BE2C (cell line): Measurements from ENCODE around the gene LRCH4. TPM values are rescaled to one million over a fixed set of nuclear protein-coding genes. Genes with fewer than 3 reads are reported as not detected.

Experiments
- DNase-seq: peaks from one replicate; pipeline ENCODE4 v3.0.0-alpha.2; 2020
- H3K27me3 ChIP-seq: fragments of 250-450 bp; sonication (Bioruptor Pico); 2 replicates; pipeline ENCODE4 v1.5.1; 2020; ENCODE audit warnings: mild to moderate bottlenecking
- H3K36me3 ChIP-seq: fragments of 250-450 bp; sonication (Bioruptor Pico); 2 replicates; pipeline ENCODE4 v1.5.1; 2020; ENCODE audit warnings: mild to moderate bottlenecking
- H3K4me1 ChIP-seq: fragments of 250-450 bp; sonication (Bioruptor Pico); 2 replicates; pipeline ENCODE4 v1.5.1; 2020
- H3K4me3 ChIP-seq: 2 replicates; pipeline ENCODE4 v1.5.1; 2011; ENCODE audit warnings: low read depth, low read length
- H3K9me3 ChIP-seq: fragments of 250-450 bp; sonication (Bioruptor Pico); 2 replicates; pipeline ENCODE4 v1.5.1; 2020
- CTCF ChIP-seq: IDR thresholded peaks from 2 replicates; pipeline ENCODE4 v1.5.1; 2012; ENCODE audit warnings: mild to moderate bottlenecking, low read depth, low read length
- polyA plus RNA-seq: library from polyadenylated mRNA; unstranded; fragments of >200 nt; gene quantifications from one replicate; pipeline ENCODE4 v1.2.1, GENCODE V29; 2012; ENCODE audit warnings: low read depth, missing spikeins; ENCODE audit not compliant: insufficient read length, insufficient read depth

The LRCH4 gene
- polyA plus RNA-seq = 200 TPM

- DNase-seq = peak; percentile 59
- H3K4me1 ChIP-seq = peaks cover 10% of the 10 kb centered on the region
- peak within 1 kb of the TSS; percentile 79 for H3K4me3 ChIP-seq
- no peaks in the 10 kb centered on the region for H3K27me3 ChIP-seq
- no peaks in the 10 kb centered on the region for H3K9me3 ChIP-seq
- H3K36me3 ChIP-seq = peaks cover 10% of the 10 kb centered on the region
- TF ChIP-seq CTCF = no peak
Measured at GRCh38 chr7:100585511-100586265, at the start of gene LRCH4. Gene LRCH4 (minus strand): TSS chr7:100586129. CDS start chr7:100586100, 29 bp downstream.

- peak overlapping the region; percentile 66 for H3K4me3 ChIP-seq
- TF ChIP-seq CTCF = peak; percentile 29
- H3K9me3 ChIP-seq = no peaks in the 10 kb centered on the region
- no peaks in the 10 kb centered on the region for H3K4me1 ChIP-seq
- H3K36me3 ChIP-seq = no peaks in the 10 kb centered on the region
- no peaks in the 10 kb centered on the region for H3K27me3 ChIP-seq
- DNase-seq = peak; percentile 70
Measured at GRCh38 chr7:100632951-100633717, 47.2 kb upstream of the LRCH4 start.

GRCh38 chr7:100630066-100630465, 44.1 kb upstream of the LRCH4 start:
- Histone ChIP-seq H3K4me3 (no peak overlapping the region), H3K9me3 (no peaks in the 10 kb centered on the region), H3K27me3 (no peaks in the 10 kb centered on the region), H3K36me3 (no peaks in the 10 kb centered on the region), H3K4me1 (no peaks in the 10 kb centered on the region)
- DNase-seq = no peak
- TF ChIP-seq CTCF = no peak

- Histone ChIP-seq H3K9me3 (no peaks in the 10 kb centered on the region), H3K27me3 (no peaks in the 10 kb centered on the region), H3K4me1 (no peaks in the 10 kb centered on the region), H3K36me3 (no peaks in the 10 kb centered on the region), H3K4me3 (no peak overlapping the region)
- DNase-seq = peak; percentile 75
- peak; percentile 62 for TF ChIP-seq CTCF
Measured at GRCh38 chr7:100629117-100629716, 43.3 kb upstream of the LRCH4 start.

- Histone ChIP-seq H3K4me1 (no peaks in the 10 kb centered on the region), H3K36me3 (no peaks in the 10 kb centered on the region), H3K27me3 (no peaks in the 10 kb centered on the region), H3K9me3 (no peaks in the 10 kb centered on the region), H3K4me3 (peak overlapping the region; percentile 59)
- TF ChIP-seq CTCF = no peak
- no peak for DNase-seq
Measured at GRCh38 chr7:100627238-100627549, 41.3 kb upstream of the LRCH4 start.
